GM12801 (cell line): ENCODE measurements around the gene OPRL1.

Source experiments
- TF ChIP-seq, protein P1 (sequence below): IDR thresholded peaks from one replicate; pipeline ENCODE4 v1.5.1; 2011; ENCODE audit warnings: control low read depth; ENCODE audit not compliant: insufficient read length; ENCODE audit errors: extremely low read depth

OPRL1 gene

DNA sequence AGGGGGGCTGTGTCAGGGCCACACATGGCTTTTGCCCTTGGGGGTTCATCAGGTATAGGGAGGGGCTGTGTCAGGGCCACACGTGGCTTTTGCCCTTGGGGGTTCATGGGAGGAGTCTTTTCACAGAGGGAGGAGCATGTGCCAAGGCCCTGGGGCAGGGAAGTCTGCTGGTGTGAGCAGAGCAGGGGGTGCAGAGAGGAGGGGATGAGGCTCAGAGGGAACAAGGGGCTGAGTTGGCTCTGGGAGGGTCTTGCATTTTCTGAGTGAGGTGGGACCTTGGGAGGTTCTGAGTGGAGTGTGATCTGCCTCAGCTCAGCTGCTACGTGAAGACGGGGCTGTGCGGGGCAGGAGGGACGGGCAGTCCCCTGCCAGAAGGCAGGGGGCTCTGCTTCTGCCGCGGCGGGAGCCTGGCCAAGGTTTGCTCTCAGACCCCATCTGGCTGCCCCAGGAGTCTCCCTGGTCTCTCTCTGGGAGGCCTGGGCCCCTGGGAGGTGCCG is 24.4 kb upstream of the OPRL1 start:
- TF ChIP-seq, protein P1, sequence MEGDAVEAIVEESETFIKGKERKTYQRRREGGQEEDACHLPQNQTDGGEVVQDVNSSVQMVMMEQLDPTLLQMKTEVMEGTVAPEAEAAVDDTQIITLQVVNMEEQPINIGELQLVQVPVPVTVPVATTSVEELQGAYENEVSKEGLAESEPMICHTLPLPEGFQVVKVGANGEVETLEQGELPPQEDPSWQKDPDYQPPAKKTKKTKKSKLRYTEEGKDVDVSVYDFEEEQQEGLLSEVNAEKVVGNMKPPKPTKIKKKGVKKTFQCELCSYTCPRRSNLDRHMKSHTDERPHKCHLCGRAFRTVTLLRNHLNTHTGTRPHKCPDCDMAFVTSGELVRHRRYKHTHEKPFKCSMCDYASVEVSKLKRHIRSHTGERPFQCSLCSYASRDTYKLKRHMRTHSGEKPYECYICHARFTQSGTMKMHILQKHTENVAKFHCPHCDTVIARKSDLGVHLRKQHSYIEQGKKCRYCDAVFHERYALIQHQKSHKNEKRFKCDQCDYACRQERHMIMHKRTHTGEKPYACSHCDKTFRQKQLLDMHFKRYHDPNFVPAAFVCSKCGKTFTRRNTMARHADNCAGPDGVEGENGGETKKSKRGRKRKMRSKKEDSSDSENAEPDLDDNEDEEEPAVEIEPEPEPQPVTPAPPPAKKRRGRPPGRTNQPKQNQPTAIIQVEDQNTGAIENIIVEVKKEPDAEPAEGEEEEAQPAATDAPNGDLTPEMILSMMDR = no peak

GRCh38 chr20:64055893-64056638 is 23.8 kb upstream of the OPRL1 start:
- TF ChIP-seq, protein P1 = no peak

- TF ChIP-seq, protein P1 = no peak
These were observed 23.3 kb upstream of the OPRL1 start for GRCh38 chr20:64056639-64056888.

- TF ChIP-seq, protein P1 = no peak
These were observed 22.8 kb upstream of the OPRL1 start for GRCh38 chr20:64056889-64057627.

DNA sequence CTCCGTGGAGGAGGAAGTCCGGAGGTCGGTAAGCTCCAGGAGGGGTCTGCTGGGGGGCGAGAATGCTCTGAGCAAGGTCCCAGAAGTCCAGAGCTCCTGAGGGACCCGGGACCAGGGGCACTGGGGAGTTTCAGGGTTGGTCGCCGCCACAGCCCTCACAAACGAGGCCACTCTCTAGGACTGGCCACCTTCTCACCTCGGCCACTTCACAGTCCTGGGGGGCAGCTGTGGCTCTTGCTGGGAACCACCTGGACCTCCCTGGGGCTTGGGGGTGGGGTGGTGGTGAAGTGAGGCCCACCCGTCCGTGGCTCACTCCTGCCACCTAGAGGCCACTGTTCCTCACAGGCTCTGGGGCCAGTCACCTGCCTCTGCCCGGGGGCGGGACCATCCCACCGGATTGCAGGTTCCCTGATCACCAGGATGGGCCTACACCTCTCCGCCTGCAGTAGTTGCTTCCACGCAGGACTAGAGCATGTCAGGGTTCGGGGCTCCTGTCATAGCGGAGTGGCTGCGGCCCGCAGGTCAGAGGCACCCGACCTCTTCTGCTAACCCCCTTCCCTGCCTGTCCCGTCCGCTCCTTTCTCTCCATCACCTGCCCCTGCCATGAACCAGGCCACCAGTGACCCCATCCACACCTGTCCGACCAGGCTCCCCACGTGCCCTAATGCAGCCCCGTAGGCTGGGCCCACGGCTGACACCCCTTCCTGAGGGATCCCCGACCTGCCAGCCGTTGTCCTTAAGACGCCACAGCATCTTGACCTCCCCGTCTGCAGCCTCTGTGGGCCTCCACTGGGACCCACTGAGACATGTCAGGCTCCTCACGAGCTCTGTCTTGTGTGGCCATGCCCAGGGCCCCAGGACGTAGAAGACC is 22.0 kb upstream of the OPRL1 start:
- TF ChIP-seq, protein P1 = no peak

DNA sequence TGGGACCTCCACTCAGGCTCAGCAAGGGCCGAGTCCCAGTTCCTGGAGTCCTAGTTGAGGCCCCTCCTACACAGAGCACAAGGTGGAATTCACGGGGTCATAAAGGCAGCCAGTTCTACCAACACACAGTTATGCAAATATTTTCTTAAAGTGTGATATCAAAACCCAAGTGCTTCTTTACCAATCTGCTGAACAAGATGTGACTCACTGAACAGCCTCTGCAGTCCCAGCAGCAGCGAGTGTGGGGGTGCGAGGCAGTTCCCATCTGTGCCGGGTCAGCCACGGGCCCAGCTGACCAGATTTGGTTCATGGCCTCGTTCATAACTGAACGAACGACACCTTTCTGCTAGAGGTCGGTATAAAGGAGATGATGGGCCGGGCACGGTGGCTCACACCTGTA is 21.3 kb upstream of the OPRL1 start:
- TF ChIP-seq, protein P1 = no peak

DNA sequence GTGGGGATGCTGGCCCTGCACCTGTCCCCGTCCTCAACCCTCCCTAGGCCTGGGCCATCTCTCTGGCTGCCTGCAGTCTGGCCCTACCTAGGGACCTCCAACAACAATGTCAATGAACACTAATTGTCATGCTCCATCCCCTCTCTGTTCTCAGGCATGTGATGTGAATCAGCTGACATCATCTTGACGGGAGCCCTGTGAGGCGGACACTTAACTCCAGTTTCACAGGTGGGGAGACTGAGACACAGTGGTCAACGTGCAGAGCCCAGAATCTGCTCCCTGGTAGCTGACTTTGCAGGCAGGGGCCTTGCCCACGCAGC is 17.6 kb upstream of the OPRL1 start:
- TF ChIP-seq, protein P1 = no peak
